Fibroblast of villous mesenchyme (primary cell): ENCODE measurements around the gene TFAP2C. TPM values are rescaled to one million over a fixed set of nuclear protein-coding genes. Genes with fewer than 3 reads are reported as not detected.

Source experiments
- DNase-seq: peaks from one replicate; pipeline ENCODE4 v3.0.0-alpha.2; 2010; ENCODE audit warnings: low read depth
- H3K4me3 ChIP-seq: 2 replicates; pipeline ENCODE4 v1.5.1; 2011; ENCODE audit warnings: low read depth, mild to moderate bottlenecking, low read length
- total RNA-seq: library from RNA; depleted of rRNA; stranded (reverse); fragments of >200 nt; gene quantifications from 2 replicates; pipeline ENCODE4 v1.2.3, GENCODE V29; 2012
- TF ChIP-seq, protein P1 (sequence below): IDR thresholded peaks from 2 replicates; pipeline ENCODE4 v1.5.1; 2012; ENCODE audit warnings: low read depth, mild to moderate bottlenecking, low read length; ENCODE audit not compliant: insufficient read depth

TFAP2C gene
- total RNA-seq, 1 donor = 18.1 TPM

DNA sequence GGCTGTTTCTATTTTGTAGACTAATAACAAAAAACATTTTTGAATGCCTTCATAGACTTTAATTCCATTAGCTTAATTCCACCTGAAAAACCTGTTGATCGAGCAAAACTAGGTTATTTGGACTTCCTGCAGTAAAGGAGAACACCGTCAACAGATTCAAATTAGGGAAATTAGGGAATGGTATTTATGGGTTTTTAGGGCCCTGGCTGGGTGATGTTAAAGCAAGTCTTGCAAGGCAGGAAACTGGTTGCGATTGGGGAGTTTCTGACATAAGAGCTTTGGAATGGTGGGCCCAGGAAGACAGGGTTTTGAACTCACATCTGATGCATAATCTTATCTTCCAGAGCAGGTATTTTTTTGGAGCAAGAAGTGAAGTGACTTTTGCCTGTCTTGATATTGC lies 40.1 kb upstream of the TFAP2C start:
- TF ChIP-seq, protein P1, sequence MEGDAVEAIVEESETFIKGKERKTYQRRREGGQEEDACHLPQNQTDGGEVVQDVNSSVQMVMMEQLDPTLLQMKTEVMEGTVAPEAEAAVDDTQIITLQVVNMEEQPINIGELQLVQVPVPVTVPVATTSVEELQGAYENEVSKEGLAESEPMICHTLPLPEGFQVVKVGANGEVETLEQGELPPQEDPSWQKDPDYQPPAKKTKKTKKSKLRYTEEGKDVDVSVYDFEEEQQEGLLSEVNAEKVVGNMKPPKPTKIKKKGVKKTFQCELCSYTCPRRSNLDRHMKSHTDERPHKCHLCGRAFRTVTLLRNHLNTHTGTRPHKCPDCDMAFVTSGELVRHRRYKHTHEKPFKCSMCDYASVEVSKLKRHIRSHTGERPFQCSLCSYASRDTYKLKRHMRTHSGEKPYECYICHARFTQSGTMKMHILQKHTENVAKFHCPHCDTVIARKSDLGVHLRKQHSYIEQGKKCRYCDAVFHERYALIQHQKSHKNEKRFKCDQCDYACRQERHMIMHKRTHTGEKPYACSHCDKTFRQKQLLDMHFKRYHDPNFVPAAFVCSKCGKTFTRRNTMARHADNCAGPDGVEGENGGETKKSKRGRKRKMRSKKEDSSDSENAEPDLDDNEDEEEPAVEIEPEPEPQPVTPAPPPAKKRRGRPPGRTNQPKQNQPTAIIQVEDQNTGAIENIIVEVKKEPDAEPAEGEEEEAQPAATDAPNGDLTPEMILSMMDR = no peak
- no peak for DNase-seq
- no peak overlapping the region for H3K4me3 ChIP-seq

DNA sequence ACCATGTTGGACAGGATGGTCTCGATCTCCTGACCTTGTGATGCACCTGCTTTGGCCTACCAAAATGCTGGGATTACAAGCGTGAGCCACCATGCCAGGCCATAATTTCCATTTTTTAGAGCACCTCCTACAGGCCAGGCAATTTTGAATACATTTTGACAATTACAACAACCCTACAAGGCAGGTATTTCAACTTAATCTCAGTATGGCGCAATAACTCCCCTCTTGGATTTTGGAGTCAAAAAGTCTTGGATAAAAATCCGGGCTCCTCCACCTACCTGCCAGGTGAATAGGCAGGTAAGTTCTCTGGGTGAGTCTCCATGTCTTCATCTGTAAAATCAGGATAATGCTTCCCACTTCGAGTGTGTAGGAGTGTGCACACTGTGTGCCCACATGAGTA lies 39.5 kb upstream of the TFAP2C start:
- no peak for DNase-seq
- TF ChIP-seq, protein P1 = no peak
- H3K4me3 ChIP-seq = no peak overlapping the region

DNA sequence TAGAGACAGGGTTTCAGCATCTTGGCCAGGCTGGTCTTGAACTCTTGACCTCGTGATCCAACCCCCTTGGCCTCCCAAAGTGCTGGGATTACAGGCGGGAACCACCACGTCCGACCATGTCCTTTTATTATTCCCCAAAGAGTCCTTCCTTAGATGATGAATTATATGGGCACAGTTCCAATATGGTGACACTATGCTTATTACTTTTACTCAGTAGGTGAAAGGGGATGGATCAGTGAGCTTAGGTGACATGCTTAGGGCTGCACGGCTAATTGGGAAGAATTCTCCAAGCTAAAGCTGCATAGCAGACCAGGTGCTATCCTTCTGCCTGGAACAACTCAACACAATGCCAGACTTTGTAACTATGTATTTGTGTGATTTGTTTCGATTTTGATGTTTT lies 38.2 kb upstream of the TFAP2C start:
- no peak for DNase-seq
- TF ChIP-seq, protein P1 = no peak
- no peak overlapping the region for H3K4me3 ChIP-seq

DNA sequence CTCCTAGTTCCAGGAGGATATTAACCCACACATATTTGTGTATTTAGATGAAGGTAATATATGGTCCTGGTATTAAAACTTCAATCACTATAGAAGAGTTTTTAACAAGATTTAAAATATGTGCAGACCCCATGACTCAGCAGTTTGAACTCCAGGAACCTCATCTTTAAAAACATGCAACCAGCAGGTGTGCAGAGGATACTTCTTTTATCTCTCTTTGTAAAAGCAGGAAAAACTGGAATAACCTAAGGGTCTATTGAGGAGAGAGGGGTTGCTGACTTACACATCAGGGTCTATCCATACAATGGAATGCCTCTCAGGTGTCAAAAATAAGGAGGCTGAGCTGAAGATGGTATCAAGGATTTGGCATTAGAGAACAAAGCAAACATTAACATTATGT lies 36.9 kb upstream of the TFAP2C start:
- TF ChIP-seq, protein P1 = no peak
- DNase-seq = no peak

DNA sequence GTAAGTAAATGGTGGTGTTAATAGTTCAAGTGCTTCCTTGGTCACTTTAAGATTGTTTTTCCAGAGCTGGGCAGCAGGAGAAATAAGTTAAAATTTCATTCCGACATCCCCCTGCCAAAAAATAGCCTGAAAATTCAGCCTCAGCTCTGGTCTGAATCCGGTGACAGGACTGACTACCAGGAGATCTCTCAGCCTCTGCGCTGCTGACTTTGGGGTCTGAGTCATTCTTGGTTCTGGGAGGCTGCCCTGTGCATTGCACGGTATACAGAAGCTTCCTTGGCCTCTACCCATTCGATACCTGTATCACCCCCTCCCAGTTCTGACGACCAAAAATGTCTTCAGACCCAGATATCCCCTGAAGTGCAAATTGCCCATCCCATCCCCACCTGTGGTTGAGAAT lies 36.3 kb upstream of the TFAP2C start:
- H3K4me3 ChIP-seq = no peak overlapping the region
- DNase-seq = no peak
- TF ChIP-seq, protein P1 = no peak

More for the DNA sequence above, 36.9 kb upstream of the TFAP2C start:
- no peak overlapping the region for H3K4me3 ChIP-seq

DNA sequence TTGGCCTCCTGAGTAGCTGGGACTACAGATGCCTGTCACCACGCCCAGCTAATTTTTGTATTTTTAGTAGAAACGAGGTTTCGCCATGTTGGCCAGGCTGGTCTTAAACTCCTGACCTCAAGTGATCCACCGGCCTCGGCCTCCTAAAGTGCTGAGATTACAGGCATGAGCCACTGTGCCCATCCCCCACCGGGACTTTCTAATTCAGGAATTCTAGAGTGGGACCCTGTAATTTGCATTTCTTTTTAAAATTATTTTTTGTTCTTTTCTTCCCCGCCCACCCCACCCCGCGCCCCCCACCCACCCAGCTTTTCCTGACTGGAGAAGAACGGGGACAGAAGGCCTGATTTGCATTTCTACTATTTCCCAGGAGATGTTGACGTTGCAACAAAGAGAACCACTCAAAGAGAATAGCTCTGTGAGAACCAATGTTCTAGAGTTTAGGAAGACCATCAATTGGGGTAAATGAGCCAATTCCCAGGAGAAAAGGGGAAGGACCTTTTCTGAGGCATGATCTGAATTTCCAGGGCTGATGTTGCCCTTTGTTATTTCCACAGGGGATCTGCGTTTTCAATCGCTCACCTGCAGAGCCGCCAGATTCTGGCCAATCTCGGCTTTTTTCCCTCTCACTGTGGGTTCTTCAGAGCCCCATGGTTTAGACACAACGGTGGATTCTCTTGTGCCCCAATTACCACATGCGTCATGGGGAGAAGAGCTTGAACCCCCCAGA lies 33.2 kb upstream of the TFAP2C start:
- no peak for DNase-seq
- H3K4me3 ChIP-seq = no peak overlapping the region
- TF ChIP-seq, protein P1 = no peak

DNA sequence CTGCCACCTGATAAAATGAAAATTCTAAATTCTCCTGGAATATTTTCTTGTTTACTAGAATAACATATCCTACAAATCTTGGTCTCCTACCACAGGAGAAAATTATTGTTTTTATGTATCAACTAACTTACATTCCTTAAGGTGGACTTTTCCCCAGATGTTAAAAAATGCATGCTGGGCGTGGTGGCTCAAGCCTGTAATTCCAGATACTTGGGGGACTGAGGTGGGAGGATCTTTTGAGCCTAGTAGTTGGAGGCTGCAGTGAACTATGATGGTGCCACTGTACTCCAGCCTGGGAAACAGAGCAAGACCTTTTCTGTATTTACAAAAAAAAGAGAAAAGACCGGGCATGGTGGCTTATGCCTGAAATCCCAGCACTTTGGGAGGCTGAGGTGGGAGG lies 27.9 kb upstream of the TFAP2C start:
- no peak overlapping the region for H3K4me3 ChIP-seq
- no peak for DNase-seq
- TF ChIP-seq, protein P1 = no peak
